Spleen (tissue), 7 donors: ENCODE measurements around the gene ENPEP.

Experiments used
- POLR2A ChIP-seq, 3 donors: fragments of 450-650 bp; IDR thresholded peaks; one replicate each; pipeline ENCODE4 v1.5.1; 2017; ENCODE audit warnings: antibody characterized with exemption in 3 of 3, mild to moderate bottlenecking in 1 of 3
- POLR2AphosphoS5 ChIP-seq, 3 donors: sonication (generic); formaldehyde crosslinking; IDR thresholded peaks; one replicate each; pipeline ENCODE4 v1.5.1; 2017; ENCODE audit warnings: antibody characterized with exemption in 3 of 3
- TF ChIP-seq, protein P1 (sequence below), 11 experiments: fragments of 200-600 bp in 7 of 11; fragments of 450-650 bp in 4 of 11; sonication (generic) in 4 of 11; IDR thresholded peaks in 8 of 11; conservative IDR thresholded peaks in 3 of 11; 1 replicate in 7 of 11; 2 replicates in 4 of 11; pipeline versions ENCODE4 v1.4.0 to v1.8.0; 2016 to 2021; ENCODE audit warnings: antibody characterized with exemption in 11 of 11, inconsistent platforms in 4 of 11, mild to moderate bottlenecking in 1 of 11
- donor health status: DM: no; HTN: no; CAD: no; lungs with moderate emphysema.
- donor health status: DM: no; HTN: no; CAD: no.
- donor health status: DM: no; HTN: no; CAD: no.

DNA sequence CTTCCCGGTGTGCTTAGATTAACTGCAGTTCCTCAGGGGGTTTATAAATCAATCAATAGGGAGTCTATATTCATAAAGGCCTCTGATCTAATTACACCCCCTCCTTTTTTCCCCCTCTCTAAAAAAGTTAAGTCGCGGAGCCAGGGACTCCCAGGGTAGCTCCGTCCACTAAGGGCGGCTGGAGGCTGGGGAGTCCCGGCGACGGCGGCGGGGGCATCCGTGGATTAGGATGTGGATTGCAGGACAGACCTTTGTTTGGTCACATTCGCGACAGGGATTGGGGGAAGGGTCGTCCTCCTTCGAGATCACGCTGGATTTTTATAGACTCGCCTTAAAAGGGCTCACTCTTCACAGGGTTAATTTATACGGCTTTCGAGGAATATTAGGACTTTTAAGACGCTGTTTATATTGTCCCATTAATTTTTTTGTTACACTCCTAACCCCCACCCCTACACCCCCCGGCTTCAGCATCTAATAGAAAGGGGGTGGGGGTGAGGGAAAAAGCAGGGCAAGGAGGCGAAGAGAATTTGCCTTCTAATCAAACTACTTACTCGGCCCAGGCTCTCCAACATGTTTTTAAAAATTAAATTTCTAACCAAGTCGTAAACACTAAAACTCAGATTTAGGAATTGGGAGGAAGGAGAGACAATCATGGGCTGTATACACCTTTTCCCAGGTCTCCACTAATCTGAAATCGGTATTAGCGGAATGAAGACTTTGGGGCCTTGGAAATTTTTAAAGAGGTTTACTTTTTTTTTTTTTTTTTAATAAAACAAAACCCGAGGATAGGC is 138.4 kb downstream of the ENPEP start:
- TF ChIP-seq POLR2A (IDR thresholded peaks at IDR 0.05) (no peak), POLR2AphosphoS5 (IDR thresholded peaks at IDR 0.05) (no peak)
- TF ChIP-seq, protein P1, sequence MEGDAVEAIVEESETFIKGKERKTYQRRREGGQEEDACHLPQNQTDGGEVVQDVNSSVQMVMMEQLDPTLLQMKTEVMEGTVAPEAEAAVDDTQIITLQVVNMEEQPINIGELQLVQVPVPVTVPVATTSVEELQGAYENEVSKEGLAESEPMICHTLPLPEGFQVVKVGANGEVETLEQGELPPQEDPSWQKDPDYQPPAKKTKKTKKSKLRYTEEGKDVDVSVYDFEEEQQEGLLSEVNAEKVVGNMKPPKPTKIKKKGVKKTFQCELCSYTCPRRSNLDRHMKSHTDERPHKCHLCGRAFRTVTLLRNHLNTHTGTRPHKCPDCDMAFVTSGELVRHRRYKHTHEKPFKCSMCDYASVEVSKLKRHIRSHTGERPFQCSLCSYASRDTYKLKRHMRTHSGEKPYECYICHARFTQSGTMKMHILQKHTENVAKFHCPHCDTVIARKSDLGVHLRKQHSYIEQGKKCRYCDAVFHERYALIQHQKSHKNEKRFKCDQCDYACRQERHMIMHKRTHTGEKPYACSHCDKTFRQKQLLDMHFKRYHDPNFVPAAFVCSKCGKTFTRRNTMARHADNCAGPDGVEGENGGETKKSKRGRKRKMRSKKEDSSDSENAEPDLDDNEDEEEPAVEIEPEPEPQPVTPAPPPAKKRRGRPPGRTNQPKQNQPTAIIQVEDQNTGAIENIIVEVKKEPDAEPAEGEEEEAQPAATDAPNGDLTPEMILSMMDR (IDR thresholded peaks at IDR 0.05 in 8 of 11, conservative IDR thresholded peaks at IDR 0.05 in 3 of 11), result no peak
